ENCODE measurements around the gene PCK1.

The PCK1 gene

DNA sequence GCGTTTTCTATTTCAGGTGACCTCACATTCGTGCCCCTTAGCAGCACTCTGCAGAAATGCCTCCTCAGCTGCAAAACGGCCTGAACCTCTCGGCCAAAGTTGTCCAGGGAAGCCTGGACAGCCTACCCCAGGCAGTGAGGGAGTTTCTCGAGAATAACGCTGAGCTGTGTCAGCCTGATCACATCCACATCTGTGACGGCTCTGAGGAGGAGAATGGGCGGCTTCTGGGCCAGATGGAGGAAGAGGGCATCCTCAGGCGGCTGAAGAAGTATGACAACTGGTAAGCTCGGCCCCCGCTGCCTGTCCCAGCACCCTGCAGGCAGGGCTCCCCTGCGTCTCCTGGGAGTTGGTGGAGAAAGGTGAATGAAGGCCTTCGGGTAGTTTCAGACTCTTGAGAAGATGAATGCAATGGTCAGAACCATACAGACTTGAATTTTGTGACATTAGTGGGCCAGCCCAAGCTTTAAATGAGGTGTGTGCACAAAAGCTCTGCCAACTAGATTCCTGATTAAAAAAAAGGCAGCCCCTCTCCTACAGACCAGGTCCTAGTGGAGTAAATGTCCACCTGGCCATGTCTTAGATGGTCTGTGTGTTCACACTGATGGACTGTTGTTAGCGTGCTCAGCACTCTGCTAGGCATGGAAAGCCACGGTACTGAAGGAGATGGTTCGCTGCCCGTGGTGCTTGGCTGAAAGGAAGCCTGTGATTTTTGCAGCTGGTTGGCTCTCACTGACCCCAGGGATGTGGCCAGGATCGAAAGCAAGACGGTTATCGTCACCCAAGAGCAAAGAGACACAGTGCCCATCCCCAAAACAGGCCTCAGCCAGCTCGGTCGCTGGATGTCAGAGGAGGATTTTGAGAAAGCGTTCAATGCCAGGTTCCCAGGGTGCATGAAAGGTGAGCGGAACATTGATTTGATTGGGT lies 708 bp downstream of the PCK1 start:
- DNase-seq: no peak

DNA sequence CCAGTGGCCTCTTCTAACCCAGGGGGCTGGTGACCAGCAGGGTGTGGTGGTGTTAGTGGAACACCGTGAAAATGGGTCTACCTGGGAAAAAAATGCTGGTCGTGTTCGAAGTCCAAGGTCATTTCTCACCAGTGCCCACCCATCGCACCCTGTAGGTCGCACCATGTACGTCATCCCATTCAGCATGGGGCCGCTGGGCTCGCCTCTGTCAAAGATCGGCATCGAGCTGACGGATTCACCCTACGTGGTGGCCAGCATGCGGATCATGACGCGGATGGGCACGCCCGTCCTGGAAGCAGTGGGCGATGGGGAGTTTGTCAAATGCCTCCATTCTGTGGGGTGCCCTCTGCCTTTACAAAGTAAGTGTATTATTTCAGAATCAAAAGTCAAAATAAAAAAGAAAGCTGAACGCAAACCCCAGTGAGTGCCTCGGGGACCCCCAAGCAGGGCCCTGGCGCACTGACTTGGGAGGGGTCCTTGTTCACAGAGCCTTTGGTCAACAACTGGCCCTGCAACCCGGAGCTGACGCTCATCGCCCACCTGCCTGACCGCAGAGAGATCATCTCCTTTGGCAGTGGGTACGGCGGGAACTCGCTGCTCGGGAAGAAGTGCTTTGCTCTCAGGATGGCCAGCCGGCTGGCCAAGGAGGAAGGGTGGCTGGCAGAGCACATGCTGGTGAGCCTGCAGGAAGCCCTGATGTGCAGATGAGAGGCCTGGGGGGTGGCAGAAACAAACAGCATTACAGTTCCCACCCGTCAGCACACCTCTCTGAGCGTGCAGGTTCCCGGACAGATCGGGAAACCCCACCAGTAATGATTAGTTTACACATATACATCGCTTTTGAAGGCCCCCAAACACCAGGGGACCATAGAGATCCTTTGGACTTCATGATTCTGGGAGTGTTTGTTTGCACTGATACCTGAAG lies 1.9 kb downstream of the PCK1 start:
- no peak for DNase-seq

DNA sequence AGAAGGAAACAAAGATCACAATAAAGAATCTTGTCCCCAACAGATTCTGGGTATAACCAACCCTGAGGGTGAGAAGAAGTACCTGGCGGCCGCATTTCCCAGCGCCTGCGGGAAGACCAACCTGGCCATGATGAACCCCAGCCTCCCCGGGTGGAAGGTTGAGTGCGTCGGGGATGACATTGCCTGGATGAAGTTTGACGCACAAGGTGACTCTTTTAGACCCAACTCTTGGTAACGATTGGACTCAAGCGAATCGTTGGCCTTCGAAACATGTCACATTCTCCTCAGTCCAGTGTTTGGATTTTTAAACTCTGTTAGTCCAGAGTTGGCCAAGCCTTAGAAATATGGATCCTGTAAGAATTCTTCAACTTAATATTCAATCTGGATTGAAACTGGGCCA lies 2.6 kb downstream of the PCK1 start:
- DNase-seq: no peak

DNA sequence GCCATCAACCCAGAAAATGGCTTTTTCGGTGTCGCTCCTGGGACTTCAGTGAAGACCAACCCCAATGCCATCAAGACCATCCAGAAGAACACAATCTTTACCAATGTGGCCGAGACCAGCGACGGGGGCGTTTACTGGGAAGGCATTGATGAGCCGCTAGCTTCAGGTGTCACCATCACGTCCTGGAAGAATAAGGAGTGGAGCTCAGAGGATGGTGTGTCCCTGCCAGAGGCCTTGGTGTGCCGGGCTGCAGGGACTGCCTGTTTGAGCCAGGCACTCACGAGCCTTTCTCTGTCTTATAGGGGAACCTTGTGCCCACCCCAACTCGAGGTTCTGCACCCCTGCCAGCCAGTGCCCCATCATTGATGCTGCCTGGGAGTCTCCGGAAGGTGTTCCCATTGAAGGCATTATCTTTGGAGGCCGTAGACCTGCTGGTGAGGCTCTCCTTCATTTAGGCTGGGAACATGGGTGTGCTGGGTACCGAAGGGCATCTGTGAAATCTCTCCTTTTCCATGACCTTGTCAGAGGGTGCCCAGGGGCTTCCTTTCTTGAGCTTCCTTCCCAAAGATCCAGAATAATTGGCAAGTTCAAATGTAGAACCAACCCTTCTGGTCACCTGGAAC lies 3.4 kb downstream of the PCK1 start:
- DNase-seq: no peak

DNA sequence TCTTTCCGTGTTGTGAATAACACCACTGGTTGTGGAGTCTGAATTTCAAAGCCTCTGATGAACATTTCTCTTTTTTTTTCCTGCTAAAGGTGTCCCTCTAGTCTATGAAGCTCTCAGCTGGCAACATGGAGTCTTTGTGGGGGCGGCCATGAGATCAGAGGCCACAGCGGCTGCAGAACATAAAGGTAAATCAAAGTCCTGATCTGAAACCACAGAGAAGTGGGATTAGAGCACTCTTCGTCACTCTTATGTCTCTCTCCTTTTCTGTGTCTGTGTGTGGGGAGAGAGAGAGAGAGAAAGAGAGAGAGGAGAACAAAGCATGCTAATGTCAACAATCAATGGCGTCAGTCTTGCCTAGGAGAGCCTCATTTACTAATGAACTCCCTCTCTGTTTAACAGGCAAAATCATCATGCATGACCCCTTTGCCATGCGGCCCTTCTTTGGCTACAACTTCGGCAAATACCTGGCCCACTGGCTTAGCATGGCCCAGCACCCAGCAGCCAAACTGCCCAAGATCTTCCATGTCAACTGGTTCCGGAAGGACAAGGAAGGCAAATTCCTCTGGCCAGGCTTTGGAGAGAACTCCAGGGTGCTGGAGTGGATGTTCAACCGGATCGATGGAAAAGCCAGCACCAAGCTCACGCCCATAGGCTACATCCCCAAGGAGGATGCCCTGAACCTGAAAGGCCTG lies 4.2 kb downstream of the PCK1 start:
- DNase-seq: no peak

DNA sequence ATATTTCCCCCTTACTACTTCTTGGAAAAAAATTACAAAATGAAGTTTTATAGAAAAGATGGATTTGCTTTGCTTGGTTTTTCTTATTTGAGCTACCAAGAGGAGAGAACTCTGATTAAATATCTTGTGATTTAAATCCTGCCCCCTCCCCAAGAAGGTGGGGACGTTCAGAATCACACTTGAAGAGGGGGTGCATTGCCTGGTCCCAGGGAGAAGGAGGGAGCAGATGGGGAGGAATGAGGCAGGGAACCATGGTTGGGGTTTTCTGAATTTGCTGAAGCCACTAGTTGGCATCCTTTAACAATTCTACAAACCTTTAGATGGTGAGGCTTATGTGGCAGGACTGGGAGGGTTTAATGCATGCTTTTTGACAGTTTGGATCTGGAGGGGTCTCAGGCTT lies 5.5 kb downstream of the PCK1 start:
- no peak for DNase-seq

DNA sequence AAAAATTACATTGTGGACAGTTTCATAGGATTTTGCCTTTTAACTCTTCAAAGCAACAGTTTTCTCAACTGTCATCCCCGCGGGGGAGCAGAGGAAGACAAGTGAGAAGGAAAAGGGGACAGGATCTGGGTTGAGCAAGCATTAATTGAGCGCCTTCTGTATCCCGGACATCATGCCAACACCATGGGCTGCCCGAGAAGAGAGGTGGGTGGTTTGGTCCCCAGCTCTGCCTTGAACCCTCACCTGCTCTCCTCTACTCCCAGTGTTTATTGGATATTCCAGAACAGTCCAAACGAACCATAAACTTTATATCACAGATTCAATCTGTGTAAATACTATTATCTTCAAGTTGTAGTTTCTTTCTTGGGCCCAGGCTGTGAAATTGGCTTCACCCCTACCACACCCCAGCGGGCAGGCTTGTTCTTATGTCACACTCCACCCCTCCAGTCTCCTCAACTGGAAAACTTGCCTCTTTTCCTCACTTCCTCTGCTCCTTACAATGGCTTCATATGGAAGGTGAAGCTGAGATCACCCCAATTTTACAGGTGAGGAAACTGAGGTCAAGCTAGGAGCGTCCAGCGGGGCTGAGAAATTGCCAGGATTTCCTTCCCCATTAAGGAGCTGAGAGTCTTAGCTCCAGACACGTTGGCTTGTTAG lies 6.0 kb downstream of the PCK1 start:
- no peak for DNase-seq

DNA sequence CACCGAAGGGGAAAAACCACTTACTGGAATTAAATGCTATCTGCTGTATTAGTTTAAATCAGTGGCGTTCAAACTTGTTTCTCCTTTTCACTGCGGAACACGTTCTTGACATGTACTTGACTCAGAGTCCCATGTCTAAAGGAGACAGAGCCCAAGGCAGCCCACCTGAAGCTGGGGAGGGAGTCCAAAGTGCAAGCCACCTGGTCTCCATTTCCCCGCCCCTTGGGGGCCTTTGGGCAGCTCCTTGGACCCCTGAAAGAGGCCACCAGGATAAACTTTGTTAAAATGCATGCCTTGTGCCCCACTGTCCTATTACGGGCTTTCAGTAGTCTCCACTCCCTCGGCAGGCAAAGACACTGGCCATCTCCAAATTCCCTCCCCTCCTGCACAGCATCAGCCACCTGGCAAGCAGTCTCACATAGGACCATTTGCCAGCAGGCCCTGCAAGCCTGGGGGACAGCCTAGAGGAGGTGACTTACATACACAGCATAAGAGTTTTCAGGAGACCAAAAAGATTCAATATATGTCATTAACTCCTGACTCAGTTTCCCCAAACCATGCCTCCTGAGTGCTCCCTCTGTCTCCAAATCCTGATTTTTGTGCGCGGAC lies 6.7 kb downstream of the PCK1 start:
- DNase-seq: no peak

DNA sequence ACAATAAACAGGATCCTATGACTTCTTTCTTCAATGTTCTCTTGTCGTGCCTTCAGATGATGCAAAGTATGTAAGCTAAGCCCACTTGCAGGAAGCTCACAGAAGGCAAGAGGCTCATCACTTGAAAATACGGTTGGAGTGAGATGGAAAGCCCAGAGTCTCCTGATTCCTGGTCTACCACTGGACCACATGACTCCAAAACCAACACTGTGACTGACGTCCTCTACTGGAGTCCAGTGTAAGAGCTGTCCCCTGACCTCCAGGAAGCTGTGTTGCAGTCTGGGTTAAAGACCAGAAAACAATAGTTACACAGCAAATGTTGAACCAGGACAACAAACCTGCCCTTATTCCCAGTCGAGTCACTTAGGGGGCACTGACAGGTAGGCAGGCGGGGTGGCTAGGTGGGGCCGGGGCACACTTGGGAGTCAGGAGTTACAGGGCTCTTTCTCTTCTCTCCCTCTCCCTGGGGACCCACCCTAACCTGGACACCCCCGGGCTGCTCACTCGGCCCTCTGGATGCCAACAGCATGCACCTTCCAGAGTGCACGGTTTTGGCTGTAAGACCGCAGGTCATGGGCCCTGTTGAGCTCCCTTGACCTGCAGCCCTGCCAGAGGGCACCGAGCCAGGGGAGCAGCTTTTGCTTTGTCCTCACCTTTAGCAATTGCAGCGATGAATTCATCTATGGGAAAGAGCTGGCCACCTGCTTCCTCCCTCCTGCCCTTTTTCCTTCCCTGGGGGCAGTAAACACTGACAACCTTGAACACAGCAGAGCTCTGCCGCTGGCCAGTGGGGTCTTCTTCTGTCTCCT lies 7.4 kb downstream of the PCK1 start:
- DNase-seq: no peak

DNA sequence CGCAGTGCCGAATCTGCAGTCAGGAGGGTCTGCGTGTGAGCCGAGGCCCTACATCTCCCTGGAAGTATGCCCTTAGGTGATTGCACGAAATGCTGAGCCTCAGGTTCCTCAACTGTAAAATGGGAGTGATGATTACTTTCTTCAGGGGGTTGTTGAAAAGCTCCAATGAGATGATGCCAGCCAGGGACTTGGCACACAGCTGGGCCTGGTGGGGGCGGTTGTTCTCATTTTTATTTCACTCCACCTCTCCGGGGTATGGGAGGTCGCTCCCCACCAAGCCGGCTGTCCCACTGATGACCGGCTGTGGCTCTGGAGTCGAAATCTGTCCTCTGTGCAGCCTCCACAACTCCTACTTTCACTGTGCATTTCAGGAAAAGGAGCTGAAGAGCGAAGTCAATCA lies 8.1 kb downstream of the PCK1 start:
- no peak for DNase-seq

DNA sequence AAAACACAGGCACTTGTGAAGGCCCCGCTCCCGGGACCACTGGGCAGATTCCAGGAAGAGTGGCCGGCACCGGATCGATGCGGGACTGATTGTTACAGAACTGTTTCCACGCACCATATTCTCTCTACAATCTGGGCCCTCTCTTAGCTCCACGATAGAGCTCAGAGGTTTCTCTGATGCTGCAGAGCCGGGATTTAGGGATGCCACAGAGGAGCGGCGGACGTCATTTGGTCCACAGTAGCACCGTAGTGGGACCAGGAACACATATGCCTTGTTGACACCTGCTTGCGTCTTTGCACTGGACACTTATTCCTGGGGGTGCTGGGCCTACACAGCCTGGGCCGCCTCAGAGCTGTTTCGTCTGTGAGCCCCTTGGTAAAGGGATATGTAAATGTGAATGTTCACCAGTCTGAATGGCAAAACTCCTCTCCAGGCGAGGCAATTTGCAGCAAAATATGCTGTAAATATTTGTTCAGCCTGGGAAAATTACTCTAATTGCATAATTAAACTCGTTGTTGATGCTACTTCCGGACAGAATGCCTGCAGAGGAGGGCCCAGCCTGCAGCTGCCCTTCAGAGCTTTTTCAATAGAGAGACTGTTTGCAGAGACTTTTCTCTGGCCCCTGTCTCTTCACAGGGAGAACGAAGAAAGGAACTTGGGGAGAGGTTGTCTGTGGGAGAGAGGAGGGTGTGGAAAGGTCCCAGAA lies 9.4 kb downstream of the PCK1 start:
- DNase-seq: no peak

DNA sequence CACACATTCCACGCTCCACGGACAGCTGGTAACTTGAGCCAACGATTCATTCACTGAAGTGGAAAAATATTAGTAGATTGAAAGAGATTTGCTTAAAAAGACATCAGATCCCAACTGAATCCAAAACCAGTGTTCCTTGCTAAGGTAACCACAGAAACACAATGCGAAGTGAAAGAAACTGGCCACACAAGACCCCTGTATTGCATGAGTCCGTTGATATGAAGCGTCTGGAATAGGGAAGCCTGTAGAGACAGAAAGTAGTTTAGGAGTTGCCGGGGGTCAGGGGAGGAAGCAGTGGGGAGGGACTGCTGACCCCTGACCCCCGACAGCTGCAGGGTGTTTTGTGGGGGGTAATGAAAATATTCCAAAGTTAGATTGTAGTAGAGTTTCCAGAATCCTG lies 10.0 kb downstream of the PCK1 start:
- no peak for DNase-seq

DNA sequence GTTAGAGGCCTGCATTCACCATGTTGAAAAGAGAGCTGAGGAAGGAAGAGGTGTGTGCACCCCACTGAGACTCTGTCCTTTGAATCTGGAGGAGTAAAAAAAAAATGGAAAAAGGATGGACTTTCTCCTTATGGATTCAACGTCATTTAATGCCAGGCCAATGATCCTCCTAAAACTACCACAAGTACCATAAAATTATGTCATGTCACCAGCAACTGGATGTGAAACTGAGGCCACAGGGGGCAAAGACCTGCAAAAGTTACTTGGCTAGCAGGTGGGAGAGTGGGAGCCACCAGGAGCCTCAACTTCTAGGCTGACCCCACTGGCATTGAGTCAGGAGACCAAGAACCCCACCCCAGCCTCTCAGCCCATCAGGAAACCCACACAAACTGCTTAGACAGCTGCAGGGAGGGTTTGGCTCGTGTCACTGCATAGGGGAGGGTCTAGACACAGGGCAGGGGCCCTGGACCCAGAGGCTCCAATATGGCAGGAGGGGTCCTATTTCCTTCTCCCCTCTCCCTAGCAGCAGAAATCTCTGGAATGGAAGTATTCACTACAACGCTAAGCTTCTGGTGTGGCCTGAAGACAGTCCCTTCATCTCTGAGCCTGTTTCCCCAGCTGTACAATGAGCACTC lies 11.0 kb downstream of the PCK1 start:
- DNase-seq: no peak

DNA sequence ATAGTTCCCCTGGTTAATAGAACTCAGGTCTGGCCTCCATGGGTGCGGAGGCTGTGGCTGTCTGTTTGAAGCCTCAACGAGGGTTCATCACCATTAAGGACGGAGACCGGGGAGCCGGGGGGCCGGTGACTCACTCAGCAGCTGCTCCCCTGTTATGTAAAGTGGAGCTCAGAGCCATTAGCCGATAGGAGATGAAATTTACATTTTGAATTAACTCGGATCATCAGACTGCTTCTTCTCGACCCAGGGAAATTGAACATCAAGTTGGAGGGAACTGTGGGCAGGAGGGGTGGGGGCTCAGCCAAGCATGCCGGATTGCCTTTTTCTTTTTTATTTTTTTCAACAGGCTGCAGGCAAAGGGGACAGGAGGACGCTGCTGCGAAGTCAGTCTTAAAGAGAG lies 12.3 kb downstream of the PCK1 start:
- DNase-seq: no peak

DNA sequence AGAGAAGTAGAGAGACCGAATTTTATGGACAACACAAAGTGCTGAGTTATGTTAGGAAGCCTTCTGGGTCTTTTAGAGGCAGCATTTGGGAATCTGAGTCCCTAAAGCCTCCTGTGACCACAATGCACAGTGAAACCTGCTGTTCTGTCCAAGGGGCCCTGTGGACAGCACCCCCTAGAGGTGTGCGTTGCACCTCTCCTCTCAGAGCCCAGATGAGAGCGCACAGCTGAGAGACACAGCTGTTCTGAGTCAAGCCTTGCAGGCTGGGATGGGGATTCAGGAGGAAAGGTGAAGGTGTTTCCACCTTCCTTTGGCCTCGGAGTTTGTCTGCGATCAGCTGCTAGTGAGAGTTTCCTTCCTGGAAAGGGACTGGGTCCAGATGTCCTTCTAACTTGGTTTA lies 13.0 kb downstream of the PCK1 start:
- DNase-seq: no peak

DNA sequence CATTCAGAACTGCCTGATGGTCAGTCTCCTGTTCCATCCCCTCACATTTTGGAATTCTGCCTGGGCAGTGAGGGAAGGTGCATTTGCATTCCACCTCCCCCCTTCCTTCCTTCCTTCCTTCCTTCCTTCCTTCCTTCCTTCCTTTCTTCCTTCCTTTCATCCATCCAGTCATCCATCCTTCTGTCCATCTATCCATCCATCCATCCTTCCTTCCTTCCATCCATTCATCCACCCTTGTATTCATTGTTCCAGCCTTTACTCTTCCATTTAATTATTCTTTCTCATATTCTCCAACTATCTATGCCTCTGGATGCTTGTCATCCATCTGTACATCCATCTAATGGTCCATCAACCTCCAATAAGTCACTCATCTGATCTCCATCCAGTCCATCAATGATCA lies 14.0 kb downstream of the PCK1 start:
- no peak for DNase-seq

DNA sequence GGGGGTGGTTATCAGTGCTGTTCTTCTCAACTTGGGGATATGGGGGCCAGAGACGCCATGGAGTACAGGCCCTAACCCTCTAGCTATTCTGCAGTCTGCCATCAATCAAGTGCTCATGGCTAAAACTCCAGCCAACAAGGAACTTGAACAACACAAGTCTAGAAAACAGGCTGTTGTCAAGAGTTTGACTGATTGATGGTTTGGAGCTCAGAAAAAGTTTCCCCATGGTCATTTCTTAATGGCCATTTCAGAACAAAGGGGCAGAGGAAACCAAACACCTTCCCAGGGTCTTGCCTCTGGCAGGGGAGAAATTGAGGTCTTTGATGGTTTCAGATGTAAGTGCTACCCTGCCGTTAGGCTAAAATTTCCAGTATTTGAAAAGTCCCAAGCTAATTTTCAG lies 15.1 kb downstream of the PCK1 start:
- no peak for DNase-seq

DNA sequence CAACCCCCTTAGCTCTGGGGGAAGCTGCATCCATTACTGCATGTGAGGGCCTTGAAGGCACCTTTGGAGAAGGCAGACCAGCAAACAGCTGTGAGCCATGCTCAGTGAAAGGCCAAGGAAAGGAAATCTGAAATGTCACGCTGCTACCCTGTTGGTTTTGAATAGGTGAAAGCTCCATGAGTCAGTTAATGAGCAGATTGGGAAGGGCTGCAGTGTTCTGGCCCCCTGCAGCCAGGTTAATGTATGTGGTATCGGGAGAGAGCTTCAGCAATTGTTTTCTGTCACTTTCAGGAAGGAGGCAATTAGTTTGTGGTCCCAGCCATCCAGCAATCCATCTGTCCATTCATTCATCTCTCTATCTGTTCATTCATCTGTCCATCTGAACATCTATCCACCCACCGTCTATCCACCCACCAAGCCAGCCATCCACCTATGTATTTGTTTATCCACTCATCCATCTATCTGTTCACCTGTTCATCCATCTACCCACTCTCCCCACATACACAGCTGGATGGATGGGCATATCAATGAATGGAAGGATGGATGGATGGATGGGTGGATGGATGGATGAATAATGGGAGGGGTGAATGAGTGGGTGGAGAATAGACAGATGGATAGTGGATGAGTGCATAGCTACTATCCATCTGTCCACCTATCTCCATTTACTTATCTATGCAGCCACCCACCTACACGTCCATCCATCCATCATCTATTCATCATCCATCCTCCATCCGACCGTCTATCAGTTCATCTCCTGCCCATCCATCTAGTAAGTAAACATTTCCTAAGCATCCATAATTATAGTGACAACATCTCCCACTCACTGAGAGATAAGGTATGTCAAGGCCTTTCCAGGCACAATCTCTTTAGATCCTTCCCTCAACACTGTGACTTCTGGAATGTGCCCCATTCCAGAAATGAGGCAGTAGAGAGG lies 16.0 kb downstream of the PCK1 start:
- no peak for DNase-seq

Measured in bone marrow (tissue), 2 donors.